ENCODE data around the gene GRAMD1B.

GRAMD1B gene

DNA sequence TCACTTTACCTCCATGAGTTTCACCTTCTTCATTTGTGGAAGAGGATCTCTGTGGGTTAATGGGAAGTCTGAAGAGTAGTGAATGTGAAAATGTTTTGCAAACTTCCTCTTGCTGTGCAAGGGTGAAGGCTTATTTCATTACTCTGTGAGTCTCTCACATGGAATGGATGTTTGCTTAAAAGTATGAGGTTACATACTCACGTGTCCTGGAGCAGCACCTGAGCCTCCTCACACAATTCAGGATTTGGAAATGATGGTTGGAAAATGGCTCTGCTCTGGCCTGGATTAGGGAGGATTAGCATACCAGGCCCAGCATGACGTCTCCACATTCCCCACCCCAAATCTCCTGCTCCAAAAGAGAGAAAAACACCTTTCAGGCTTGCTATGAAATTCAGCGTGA is 4.8 kb downstream of the GRAMD1B start:
- no peak overlapping the region for H3K4me3 ChIP-seq (ENCODE audit: low read depth, low read length)
- TF ChIP-seq, protein P1, sequence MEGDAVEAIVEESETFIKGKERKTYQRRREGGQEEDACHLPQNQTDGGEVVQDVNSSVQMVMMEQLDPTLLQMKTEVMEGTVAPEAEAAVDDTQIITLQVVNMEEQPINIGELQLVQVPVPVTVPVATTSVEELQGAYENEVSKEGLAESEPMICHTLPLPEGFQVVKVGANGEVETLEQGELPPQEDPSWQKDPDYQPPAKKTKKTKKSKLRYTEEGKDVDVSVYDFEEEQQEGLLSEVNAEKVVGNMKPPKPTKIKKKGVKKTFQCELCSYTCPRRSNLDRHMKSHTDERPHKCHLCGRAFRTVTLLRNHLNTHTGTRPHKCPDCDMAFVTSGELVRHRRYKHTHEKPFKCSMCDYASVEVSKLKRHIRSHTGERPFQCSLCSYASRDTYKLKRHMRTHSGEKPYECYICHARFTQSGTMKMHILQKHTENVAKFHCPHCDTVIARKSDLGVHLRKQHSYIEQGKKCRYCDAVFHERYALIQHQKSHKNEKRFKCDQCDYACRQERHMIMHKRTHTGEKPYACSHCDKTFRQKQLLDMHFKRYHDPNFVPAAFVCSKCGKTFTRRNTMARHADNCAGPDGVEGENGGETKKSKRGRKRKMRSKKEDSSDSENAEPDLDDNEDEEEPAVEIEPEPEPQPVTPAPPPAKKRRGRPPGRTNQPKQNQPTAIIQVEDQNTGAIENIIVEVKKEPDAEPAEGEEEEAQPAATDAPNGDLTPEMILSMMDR (IDR thresholded peaks at IDR 0.05; ENCODE audit: low read depth, low read length) = no peak

DNA sequence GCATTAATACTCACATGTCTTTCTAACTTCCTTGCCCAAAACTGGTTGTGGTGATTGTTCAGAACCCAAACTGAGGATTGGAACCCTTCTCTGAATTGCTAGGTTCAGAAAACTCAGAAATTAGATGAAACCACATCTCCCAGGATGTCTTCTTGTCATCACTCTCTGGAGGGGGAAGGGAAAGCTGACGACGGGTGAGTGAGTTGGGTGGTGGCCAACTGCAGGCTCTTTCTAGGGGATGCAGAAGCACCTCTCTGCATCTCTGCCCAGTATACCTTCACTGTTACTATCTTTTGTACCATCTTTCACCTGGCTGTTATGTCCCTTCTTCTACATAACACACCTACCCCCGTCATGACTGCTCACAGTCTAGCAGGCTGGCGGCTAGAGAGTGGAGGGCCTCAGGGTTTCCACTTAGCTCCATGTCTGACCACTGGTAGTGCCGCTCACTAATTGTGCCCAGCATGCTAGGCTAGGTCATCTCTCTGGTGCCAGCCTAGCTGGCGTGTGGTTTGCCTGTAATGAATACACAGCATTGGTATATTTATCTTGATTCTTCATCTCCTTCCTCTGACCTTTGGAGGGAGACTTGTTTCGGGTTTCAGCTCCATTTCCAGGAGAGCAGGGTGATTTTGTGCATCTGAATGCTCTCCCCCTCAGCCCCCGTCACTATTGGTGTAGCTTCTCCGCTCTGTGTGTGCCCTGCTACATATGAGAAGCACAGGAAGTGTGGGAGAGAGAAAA is 7.3 kb downstream of the GRAMD1B start:
- TF ChIP-seq, protein P1 (IDR thresholded peaks at IDR 0.05; ENCODE audit: low read depth, low read length) = no peak
- no peak overlapping the region for H3K4me3 ChIP-seq (ENCODE audit: low read depth, low read length)

DNA sequence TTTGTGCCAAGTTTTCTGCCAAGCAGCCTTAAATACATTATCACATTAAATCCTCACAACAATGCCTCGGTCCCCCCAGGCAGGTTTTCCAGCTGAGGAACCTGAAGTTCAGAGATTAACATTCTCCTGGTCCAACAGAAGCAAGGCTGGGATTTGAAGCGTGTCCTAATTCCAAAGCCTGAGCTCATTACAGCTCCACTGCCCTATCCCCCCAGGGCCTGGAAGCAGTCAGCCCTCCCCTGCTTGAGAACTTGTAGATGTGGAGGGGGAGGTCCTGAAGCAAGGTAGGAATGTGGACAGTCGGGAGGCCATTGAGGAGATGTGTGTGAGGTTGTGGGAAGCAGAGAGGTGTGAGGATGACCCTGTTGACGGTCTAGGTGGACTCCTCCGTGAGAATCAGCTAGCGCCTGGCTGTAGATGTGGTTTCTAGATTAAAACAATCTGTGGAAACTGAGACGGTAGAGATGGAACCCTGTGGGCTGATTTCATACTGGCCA is 8.1 kb downstream of the GRAMD1B start:
- no peak overlapping the region for H3K4me3 ChIP-seq (ENCODE audit: low read depth, low read length)
- TF ChIP-seq, protein P1 (IDR thresholded peaks at IDR 0.05; ENCODE audit: low read depth, low read length) = no peak

DNA sequence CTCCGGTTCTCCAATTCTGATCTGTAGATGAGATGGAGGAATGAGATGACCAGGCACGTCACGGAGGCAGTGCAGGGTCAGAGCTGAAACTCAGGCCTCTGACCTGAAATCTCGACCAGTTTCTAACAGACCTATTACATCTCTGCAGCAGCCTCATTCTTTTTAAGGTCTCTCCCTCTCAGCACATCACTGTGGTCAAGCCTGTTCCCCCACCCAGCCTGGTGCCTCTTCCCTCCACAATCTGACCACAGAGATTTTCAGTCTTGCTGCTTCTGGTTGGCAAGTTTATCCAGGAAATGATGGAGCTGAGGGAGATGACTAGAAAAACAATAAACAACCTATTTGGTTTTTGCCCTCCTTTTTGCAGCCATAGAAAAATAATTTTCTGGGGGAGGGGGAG is 9.5 kb downstream of the GRAMD1B start:
- H3K4me3 ChIP-seq (ENCODE audit: low read depth, low read length) = no peak overlapping the region

DNA sequence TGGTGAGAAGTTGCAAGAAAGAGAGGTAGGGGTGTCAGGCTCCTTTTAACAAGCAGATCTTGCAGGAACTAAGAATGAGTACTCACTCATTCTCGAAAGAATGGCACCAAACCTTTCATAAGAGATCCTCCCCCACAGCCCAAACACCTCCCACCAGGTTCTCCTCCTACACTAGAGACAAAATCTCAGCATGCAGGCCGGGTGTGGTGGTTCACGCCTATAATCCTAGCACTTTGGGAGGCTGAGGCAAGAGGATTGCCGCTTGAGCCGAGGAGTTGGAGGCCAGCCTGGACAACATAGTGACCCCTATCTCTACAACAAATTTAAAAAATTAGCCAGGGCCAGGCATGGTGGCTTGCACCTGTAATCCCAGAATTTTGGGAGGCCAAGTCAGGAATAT is 11.1 kb downstream of the GRAMD1B start:
- no peak overlapping the region for H3K4me3 ChIP-seq (ENCODE audit: low read depth, low read length)
- TF ChIP-seq, protein P1 (IDR thresholded peaks at IDR 0.05; ENCODE audit: low read depth, low read length) = no peak

More for the DNA sequence above, 9.5 kb downstream of the GRAMD1B start:
- TF ChIP-seq, protein P1 (IDR thresholded peaks at IDR 0.05; ENCODE audit: low read depth, low read length) = no peak

DNA sequence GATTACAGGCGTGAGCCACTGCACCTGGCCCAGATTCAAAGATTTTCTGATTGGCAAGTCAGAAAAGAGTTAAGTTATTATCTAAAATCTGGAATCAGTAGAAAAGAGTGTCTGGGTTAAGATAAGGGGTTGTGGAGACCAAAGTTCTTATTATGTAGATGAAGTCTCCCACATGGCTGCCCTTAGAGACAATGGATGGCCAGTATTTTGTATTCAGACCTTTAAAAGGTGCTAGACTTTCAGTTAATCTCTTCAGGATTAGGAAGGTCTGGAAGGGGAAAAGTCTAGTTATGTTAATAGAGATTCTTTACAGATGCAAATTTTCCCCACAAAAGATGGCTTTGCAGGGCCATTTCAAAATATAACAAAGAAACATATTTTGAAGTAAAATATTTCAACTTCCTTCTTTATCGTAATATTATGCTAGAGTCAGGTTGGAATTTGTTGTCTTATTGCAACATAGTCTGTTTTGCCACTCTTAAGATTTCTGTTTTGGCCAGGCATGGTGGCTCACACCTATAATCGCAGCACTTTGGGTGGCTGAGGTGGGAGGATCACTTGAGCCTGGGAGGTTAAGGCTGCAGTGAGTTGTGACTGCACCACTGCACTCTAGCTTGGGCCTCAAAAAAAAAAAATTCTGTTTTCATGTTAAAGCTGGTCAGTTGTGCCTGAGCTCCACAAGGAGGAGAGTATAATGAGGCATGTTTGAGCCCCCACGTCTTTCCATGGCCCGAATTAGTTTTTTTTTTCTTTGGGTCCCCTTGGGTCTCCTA is 14.0 kb downstream of the GRAMD1B start:
- H3K4me3 ChIP-seq (ENCODE audit: low read depth, low read length) = no peak overlapping the region
- TF ChIP-seq, protein P1 (IDR thresholded peaks at IDR 0.05; ENCODE audit: low read depth, low read length) = no peak

DNA sequence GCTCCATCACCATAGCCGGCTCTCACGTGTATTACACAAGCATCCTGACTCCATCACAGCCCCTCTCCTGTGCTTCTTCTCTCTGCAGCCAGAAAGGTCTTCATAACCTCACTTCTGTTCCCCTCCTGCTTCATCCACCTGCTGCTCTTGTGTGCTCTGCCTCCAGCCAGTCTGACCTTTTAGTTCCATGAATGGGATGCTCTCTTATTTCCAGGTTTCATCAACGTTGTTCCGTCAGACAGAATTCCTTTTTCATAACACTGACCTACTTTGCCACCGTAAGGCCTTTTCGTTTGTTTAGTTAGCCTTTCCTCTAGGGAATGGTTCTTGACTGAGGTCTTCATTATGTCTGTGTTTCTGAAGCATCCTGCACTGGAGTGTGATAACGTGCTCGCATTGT is 18.8 kb downstream of the GRAMD1B start:
- TF ChIP-seq, protein P1 (IDR thresholded peaks at IDR 0.05; ENCODE audit: low read depth, low read length) = no peak
- no peak overlapping the region for H3K4me3 ChIP-seq (ENCODE audit: low read depth, low read length)

Data from WI38 (cell line).